CD4-positive, alpha-beta T cell (primary cell): ENCODE measurements around the gene WDR27. TPM values are rescaled to one million over a fixed set of nuclear protein-coding genes. Genes with fewer than 3 reads are reported as not detected.

Experiments used
- ATAC-seq: fragments of 200-7000 bp; cut with Tn5 transposase; one replicate; pipeline ENCODE4 v1.10.0; 2022; ENCODE audit warnings: mild to moderate bottlenecking; ENCODE audit not compliant: poor library complexity
- CTCF ChIA-PET: fragments of 350-600 bp; sonication (Branson Sonifier 250); formaldehyde crosslinking; loops from one replicate; lab custom pipeline; 2021; ENCODE audit warnings: antibody characterized with exemption, inconsistent platforms; lab: Charles Lee
- POLR2A ChIA-PET: fragments of 350-600 bp; sonication (Branson Sonifier 250); formaldehyde crosslinking; loops from one replicate; lab custom pipeline; 2021; ENCODE audit warnings: antibody characterized with exemption, inconsistent platforms; lab: Charles Lee
- DNase-seq, 14 experiments: peaks; one replicate each; pipeline ENCODE4 v3.0.0-alpha.2; 2013 to 2020; ENCODE audit warnings: mixed read lengths in 2 of 14
- H3K27ac ChIP-seq, 2 donors: one replicate each; pipeline versions ENCODE4 v1.5.1 to v1.7.0; 2013; ENCODE audit warnings: low read length in 2 of 2, low read depth in 1 of 2, mild to moderate bottlenecking in 1 of 2
- H3K27me3 ChIP-seq, 2 experiments: 1 replicate in 1 of 2; 2 replicates in 1 of 2; pipeline versions ENCODE4 v1.6.1 to v1.7.0; 2013; ENCODE audit warnings: low read length in 2 of 2, control low read depth in 1 of 2, mild to moderate bottlenecking in 1 of 2, moderate library complexity in 1 of 2; ENCODE audit not compliant: insufficient read depth in 2 of 2, control insufficient read depth in 1 of 2
- H3K36me3 ChIP-seq: one replicate; pipeline ENCODE4 v1.6.1; 2013; ENCODE audit warnings: low read length, control low read depth; ENCODE audit not compliant: insufficient read depth
- H3K4me1 ChIP-seq: one replicate; pipeline ENCODE4 v1.6.1; 2013; ENCODE audit warnings: low read length, control low read depth; ENCODE audit not compliant: insufficient read depth
- H3K4me3 ChIP-seq: one replicate; pipeline ENCODE4 v1.5.1; 2013; ENCODE audit warnings: mild to moderate bottlenecking, low read length, moderate library complexity
- H3K9me3 ChIP-seq, 2 experiments: 1 replicate in 1 of 2; 2 replicates in 1 of 2; pipeline versions ENCODE4 v1.6.1 to v1.7.0; 2013; ENCODE audit warnings: low read length in 2 of 2, mild to moderate bottlenecking in 2 of 2, control low read depth in 1 of 2, moderate library complexity in 1 of 2; ENCODE audit not compliant: control insufficient read depth in 1 of 2, insufficient read depth in 1 of 2
- H3K27ac Mint-ChIP-seq: one replicate; pipeline ENCODE4 v1.8.0; 2020; ENCODE audit warnings: mixed read lengths
- H3K27me3 Mint-ChIP-seq: one replicate; pipeline ENCODE4 v1.8.0; 2021; ENCODE audit warnings: mixed read lengths
- H3K36me3 Mint-ChIP-seq: one replicate; pipeline ENCODE4 v1.8.0; 2021; ENCODE audit warnings: low read depth, mixed read lengths
- H3K4me1 Mint-ChIP-seq: one replicate; pipeline ENCODE4 v1.8.0; 2021; ENCODE audit warnings: low read depth, mixed read lengths
- H3K4me3 Mint-ChIP-seq: one replicate; pipeline ENCODE4 v1.8.0; 2020; ENCODE audit warnings: mild to moderate bottlenecking, mixed read lengths
- H3K9me3 Mint-ChIP-seq: one replicate; pipeline ENCODE4 v1.8.0; 2020; ENCODE audit warnings: mixed read lengths
- CTCF ChIP-seq: fragments of 200-600 bp; IDR thresholded peaks from one replicate; pipeline ENCODE4 v1.8.0; 2022; ENCODE audit warnings: antibody characterized with exemption, mild to moderate bottlenecking
- intact Hi-C, 2 experiments: fragments of 100-400 bp; cut with DNase I in 1 of 2; cut with micrococcal nuclease in 1 of 2; formaldehyde crosslinking; loops; one replicate each; pipeline versions ENCODE4 v1.15.1 to v1.9.0; 2023 to 2025; cut with DNase I, micrococcal nuclease
- total RNA-seq, 174 experiments: library from RNA in 2 of 174; stranded (reverse) in 2 of 174; gene quantifications; one replicate each; pipeline ENCODE4 v1.2.3 and lab custom pipeline; 2021 to 2026

WDR27 gene
- total RNA-seq, 2 experiments from 2014 or later: 22.0 to 23.5 TPM

- Mint-ChIP-seq H3K27ac (no peak overlapping the region), H3K4me1 (no peaks in the 10 kb centered on the region), H3K4me3 (no peak overlapping the region), H3K36me3 (peaks cover 6% of the 10 kb centered on the region), H3K27me3 (peaks cover 6% of the 10 kb centered on the region), H3K9me3 (no peaks in the 10 kb centered on the region)
- no peak overlapping the region for H3K27ac ChIP-seq
- H3K9me3 ChIP-seq: peaks cover 4 to 41% of the 10 kb centered on the region in 2 experiments
- DNase-seq: no peak
- intact Hi-C loops: no loop called here
- no peak for TF ChIP-seq CTCF
- no peaks in the 10 kb centered on the region for H3K4me1 ChIP-seq
- CTCF ChIA-PET: no interaction called here
- no peak overlapping the region for H3K4me3 ChIP-seq
- POLR2A ChIA-PET: no interaction called here
- no peaks in the 10 kb centered on the region for H3K36me3 ChIP-seq
- ATAC-seq: no peak
- H3K27me3 ChIP-seq: peaks cover 0 to 3% of the 10 kb centered on the region in 2 experiments
Observed at GRCh38 chr6:169425628-169426370, 276.0 kb downstream of the WDR27 start.

DNA sequence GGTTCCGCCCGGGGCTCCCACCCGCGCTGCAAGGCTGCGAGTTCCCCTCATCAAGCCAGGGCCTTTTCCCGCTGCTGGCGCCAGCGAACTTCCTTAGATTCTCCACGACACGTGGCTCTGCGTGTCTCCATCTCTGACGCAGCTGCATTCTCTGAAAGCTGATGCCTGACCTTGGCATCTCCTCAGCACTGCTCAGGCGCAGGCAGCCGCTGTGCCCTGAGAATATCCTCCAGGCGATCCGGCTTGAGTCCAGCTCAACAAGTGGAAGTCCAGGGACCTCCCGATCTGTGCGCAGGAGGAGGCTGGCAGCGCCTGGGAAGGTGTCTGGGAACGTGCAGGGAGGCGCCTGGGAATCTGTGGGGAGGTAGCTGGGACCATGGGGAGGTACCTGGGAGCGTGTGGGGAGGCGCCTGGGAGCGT lies 277.0 kb downstream of the WDR27 start:
- Mint-ChIP-seq H3K27me3 (peaks cover 7% of the 10 kb centered on the region), H3K4me3 (no peak overlapping the region), H3K36me3 (peaks cover under 1% of the 10 kb centered on the region), H3K4me1 (no peaks in the 10 kb centered on the region), H3K9me3 (no peaks in the 10 kb centered on the region), H3K27ac (no peak overlapping the region)
- no peaks in the 10 kb centered on the region for H3K4me1 ChIP-seq
- DNase-seq (no peak), ATAC-seq (no peak)
- H3K27ac ChIP-seq: no peak overlapping the region
- ChIA-PET CTCF (no interaction called here), POLR2A (no interaction called here)
- H3K4me3 ChIP-seq: no peak overlapping the region
- intact Hi-C loops: no loop called here
- H3K36me3 ChIP-seq: no peaks in the 10 kb centered on the region
- peaks cover 0 to 3% of the 10 kb centered on the region in 2 experiments for H3K27me3 ChIP-seq
- no peak for TF ChIP-seq CTCF
- H3K9me3 ChIP-seq: peaks cover 0 to 32% of the 10 kb centered on the region in 2 experiments

DNA sequence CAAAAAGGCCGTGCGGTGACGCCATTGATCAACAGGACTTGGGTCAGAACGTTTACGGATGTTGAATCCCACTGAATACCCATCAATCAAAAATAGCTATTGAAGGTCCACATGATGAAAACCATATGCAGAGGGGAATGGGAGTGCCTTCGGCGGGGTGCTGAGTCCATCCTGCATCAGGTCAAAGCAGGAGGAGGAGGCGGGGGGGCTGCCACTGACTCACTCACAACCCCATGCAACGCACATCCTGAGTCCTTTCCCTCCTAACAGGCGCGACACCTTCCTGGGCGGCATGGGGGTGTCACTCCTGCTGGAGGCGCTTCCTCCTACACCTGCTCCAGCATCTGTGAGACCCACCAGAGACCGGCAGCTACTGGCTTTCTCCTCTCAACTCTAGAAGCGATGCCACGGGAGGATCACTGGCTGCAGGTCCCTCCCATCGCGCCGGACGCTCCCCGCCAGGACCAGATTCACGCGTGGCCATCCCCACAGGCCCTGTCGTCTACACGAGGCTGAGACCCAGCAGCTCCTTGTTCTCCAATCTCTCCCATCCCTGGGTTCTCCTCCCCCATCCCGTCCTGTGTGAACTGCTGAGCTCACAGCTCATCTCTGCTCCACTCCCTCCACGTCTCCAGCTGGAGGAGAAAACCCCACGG lies 277.6 kb downstream of the WDR27 start:
- H3K4me1 Mint-ChIP-seq: no peaks in the 10 kb centered on the region
- intact Hi-C loops: no loop called here
- POLR2A ChIA-PET: no interaction called here

More for the DNA sequence above, 277.6 kb downstream of the WDR27 start:
- DNase-seq (no peak), ATAC-seq (no peak)
- no peak overlapping the region for H3K4me3 Mint-ChIP-seq
- peaks cover 0 to 28% of the 10 kb centered on the region in 2 experiments for H3K9me3 ChIP-seq
- CTCF ChIA-PET: no interaction called here
- H3K36me3 ChIP-seq: no peaks in the 10 kb centered on the region
- no peak overlapping the region for H3K27ac ChIP-seq
- no peaks in the 10 kb centered on the region for H3K36me3 Mint-ChIP-seq
- peaks cover 7% of the 10 kb centered on the region for H3K27me3 Mint-ChIP-seq
- no peaks in the 10 kb centered on the region for H3K9me3 Mint-ChIP-seq
- no peak for TF ChIP-seq CTCF
- no peak overlapping the region for H3K27ac Mint-ChIP-seq
- H3K4me3 ChIP-seq: no peak overlapping the region
- H3K4me1 ChIP-seq: no peaks in the 10 kb centered on the region
- H3K27me3 ChIP-seq: peaks cover 0 to 3% of the 10 kb centered on the region in 2 experiments
